Sigmoid colon (tissue), 7 donors: ENCODE results near the gene MAST2. TPM values are rescaled to one million over a fixed set of nuclear protein-coding genes. Genes with fewer than 3 reads are reported as not detected.

Experiments used
- DNase-seq: peaks from one replicate; pipeline ENCODE4 v3.0.0-alpha.2; 2019
- H3K27ac ChIP-seq, 4 donors: fragments of 200-600 bp; sonication (generic); one replicate each; pipeline ENCODE4 v1.5.1; 2016 to 2019; ENCODE audit warnings: mild to moderate bottlenecking in 1 of 4
- H3K27me3 ChIP-seq, 3 donors: fragments of 200-600 bp; sonication (generic); one replicate each; pipeline ENCODE4 v1.5.1; 2019; ENCODE audit warnings: mild to moderate bottlenecking in 1 of 3
- H3K36me3 ChIP-seq, 4 donors: fragments of 200-600 bp; sonication (generic); one replicate each; pipeline ENCODE4 v1.5.1; 2016 to 2019
- H3K4me1 ChIP-seq, 4 donors: fragments of 200-600 bp; sonication (generic); one replicate each; pipeline ENCODE4 v1.5.1; 2017 to 2019
- H3K4me3 ChIP-seq, 4 donors: fragments of 200-600 bp; sonication (generic); one replicate each; pipeline ENCODE4 v1.5.1; 2017 to 2019; ENCODE audit warnings: mild to moderate bottlenecking in 2 of 4, moderate library complexity in 1 of 4
- H3K9me3 ChIP-seq, 4 donors: fragments of 200-600 bp in 3 of 4; sonication (generic) in 3 of 4; one replicate each; pipeline versions ENCODE4 v1.5.1 to v1.6.1; 2013 to 2019
- EP300 ChIP-seq, 4 donors: sonication (generic); formaldehyde crosslinking; IDR thresholded peaks; one replicate each; pipeline ENCODE4 v1.6.1; 2017; ENCODE audit warnings: antibody characterized with exemption in 4 of 4
- POLR2A ChIP-seq, 2 donors: fragments of 450-650 bp; IDR thresholded peaks; one replicate each; pipeline ENCODE4 v1.6.1; 2016; ENCODE audit warnings: antibody characterized with exemption in 2 of 2, mild to moderate bottlenecking in 2 of 2, moderate library complexity in 2 of 2
- POLR2AphosphoS5 ChIP-seq, 4 donors: sonication (generic); formaldehyde crosslinking; IDR thresholded peaks; one replicate each; pipeline ENCODE4 v1.6.1; 2017; ENCODE audit warnings: antibody characterized with exemption in 4 of 4
- WGBS, 2 donors: extraction: QIAGEN DNeasy Blood & Tissue Kit; methylation state at CpG; one replicate each; pipeline ENCODE4 v1.1.7; 2013; 5-methylcytosine and 5-hydroxymethylcytosine counted together
- intact Hi-C: fragments of 100-400 bp; cut with DNase I; formaldehyde crosslinking; loops from one replicate; pipeline ENCODE4 v1.15.1; 2023
- polyA plus RNA-seq, 3 donors: library from polyadenylated mRNA; stranded (reverse); fragments of 200-250 nt; gene quantifications; one replicate each; pipeline ENCODE4 v1.2.3, GENCODE V29; 2013
- total RNA-seq, 4 donors: library from RNA; depleted of rRNA; stranded (reverse); fragments of >200 nt; gene quantifications; one replicate each; pipeline ENCODE4 v1.1.0, GENCODE V29; 2016
- TF ChIP-seq, protein P1 (sequence below), 4 experiments: fragments of 450-650 bp in 3 of 4; fragments of 200-600 bp in 1 of 4; IDR thresholded peaks; one replicate each; pipeline ENCODE4 v1.5.1; 2016 to 2019; ENCODE audit warnings: antibody characterized with exemption in 4 of 4, mild to moderate bottlenecking in 3 of 4, moderate library complexity in 2 of 4
- donor health status: healthy with polysubstance abuse.
- donor health status: Bipolar disorder and iron deficiency.
- donor health status: healthy.

MAST2 gene
- total RNA-seq: 10 to 100 TPM; 19.3 to 54.0 (median 30.3) TPM
- polyA plus RNA-seq: 10 to 100 TPM; 20.4 to 43.7 (median 38.8) TPM

DNA sequence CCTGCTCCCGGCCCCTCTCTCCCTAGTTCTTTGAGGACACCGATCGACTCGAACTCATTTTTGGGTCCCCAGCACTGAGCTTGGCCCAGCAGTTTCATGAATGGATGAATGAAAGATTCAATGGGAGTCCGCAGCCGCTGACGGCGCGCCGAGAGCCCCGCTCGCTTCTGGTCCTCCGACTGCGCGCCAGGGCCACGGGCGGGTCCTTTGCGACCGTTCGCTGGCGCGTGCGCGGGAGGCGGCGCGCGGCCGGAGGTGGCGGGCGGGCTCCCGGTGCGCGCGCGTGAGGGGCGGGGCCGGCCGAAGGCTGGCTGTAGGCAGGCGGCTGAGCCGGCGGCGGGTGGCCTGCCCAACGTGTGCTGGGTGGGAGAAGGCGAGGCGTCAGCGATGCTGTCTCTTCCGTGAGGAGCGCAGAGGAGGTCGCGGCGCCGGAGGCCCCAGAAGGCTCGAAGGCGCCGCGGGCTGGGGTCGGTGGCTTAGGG is at the start of gene MAST2:
Gene MAST2, plus strand, starts transcription at position 314 of the 482 bp plus-strand sequence. CDS start 284 bp downstream, outside the sequence.
- H3K4me3 ChIP-seq: peak within 1 kb of the TSS; percentile 46 to 60 (median 58)
- H3K4me1 ChIP-seq: peaks cover 0 to 29% (median 20%) of the 10 kb centered on the region in 4 donors
- intact Hi-C loops: loop anchor here (5.0 kb wide), 2 partner anchors 79 to 466 kb away; no protein-coding TSS in a partner anchor
- no peaks in the 10 kb centered on the region for H3K27me3 ChIP-seq
- WGBS, 2 donors: 0% methylated on average over 57 to 58 of the region's 58 CpGs
- no peaks in the 10 kb centered on the region for H3K9me3 ChIP-seq
- peak within 1 kb of the TSS; percentile 78 to 93 (median 88) for H3K27ac ChIP-seq
- peak; percentile 94 for DNase-seq
- H3K36me3 ChIP-seq: peaks cover 0 to 9% (median 0%) of the 10 kb centered on the region in 4 donors
- peak; percentile 68 to 87 (median 85) for TF ChIP-seq POLR2AphosphoS5 (IDR thresholded peaks at IDR 0.05)
- no peak for TF ChIP-seq EP300 (IDR thresholded peaks at IDR 0.05)
- TF ChIP-seq, protein P1, sequence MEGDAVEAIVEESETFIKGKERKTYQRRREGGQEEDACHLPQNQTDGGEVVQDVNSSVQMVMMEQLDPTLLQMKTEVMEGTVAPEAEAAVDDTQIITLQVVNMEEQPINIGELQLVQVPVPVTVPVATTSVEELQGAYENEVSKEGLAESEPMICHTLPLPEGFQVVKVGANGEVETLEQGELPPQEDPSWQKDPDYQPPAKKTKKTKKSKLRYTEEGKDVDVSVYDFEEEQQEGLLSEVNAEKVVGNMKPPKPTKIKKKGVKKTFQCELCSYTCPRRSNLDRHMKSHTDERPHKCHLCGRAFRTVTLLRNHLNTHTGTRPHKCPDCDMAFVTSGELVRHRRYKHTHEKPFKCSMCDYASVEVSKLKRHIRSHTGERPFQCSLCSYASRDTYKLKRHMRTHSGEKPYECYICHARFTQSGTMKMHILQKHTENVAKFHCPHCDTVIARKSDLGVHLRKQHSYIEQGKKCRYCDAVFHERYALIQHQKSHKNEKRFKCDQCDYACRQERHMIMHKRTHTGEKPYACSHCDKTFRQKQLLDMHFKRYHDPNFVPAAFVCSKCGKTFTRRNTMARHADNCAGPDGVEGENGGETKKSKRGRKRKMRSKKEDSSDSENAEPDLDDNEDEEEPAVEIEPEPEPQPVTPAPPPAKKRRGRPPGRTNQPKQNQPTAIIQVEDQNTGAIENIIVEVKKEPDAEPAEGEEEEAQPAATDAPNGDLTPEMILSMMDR (IDR thresholded peaks at IDR 0.05): no peak
- peak in 1 of 2 donors; percentile 39 for TF ChIP-seq POLR2A (IDR thresholded peaks at IDR 0.05)

DNA sequence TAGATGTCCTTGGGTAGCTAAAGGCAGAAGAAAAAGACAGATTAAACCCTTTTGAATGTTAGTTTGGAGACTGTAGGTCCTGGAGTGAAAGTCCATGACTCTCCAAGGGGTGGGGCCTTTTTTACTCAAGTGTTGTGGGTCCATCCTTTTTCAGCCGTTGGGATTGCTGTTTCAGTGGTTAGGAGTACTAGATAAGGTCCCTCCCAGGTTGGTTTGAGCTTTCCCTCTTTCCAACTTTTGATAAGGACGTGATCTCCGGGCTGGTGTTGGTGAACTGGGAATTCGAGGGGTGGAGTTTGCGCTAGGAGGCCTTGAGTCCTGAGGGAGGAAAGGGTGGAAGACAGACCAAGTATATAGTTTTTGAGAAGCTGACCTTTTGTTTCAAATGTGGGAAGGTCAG is 47.7 kb upstream of the MAST2 start:
- TF ChIP-seq, protein P1 (IDR thresholded peaks at IDR 0.05): no peak
- TF ChIP-seq POLR2A (IDR thresholded peaks at IDR 0.05) (no peak), EP300 (IDR thresholded peaks at IDR 0.05) (no peak), POLR2AphosphoS5 (IDR thresholded peaks at IDR 0.05) (no peak)
- peaks cover 0 to 3% (median 0%) of the 10 kb centered on the region in 4 donors for H3K9me3 ChIP-seq
- no peaks in the 10 kb centered on the region for H3K27me3 ChIP-seq
- H3K4me1 ChIP-seq: peaks cover 0 to 10% (median 7%) of the 10 kb centered on the region in 4 donors
- no peak overlapping the region for H3K4me3 ChIP-seq
- H3K27ac ChIP-seq: no peak overlapping the region
- no peaks in the 10 kb centered on the region for H3K36me3 ChIP-seq
- no peak for DNase-seq
- intact Hi-C loops: no loop called here
- 93 to 94% methylated on average over 5 of the region's 5 CpGs for WGBS, 2 donors

DNA sequence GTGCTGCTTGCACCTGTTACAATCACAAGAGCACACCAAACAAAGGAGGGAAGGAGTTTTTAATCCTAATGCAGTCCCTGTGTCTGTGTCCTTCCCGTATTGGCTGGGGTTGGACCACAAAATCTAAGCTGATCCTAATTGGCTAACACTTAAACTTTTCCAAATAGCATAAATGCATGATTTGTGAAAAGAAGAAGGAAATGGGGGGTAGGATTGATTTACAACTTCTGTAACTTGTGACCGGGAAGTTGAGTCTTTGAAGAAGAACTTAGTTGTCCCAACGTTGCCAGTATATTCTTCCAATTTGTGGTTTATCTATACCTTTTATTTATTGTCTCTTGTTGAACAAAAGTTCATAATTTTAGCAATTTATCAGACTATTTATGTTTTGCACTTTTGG is 41.1 kb upstream of the MAST2 start:
- H3K36me3 ChIP-seq: no peaks in the 10 kb centered on the region
- no peak overlapping the region for H3K4me3 ChIP-seq
- intact Hi-C loops: no loop called here
- no peak overlapping the region for H3K27ac ChIP-seq
- no peaks in the 10 kb centered on the region for H3K27me3 ChIP-seq
- H3K4me1 ChIP-seq: no peaks in the 10 kb centered on the region
- TF ChIP-seq POLR2A (IDR thresholded peaks at IDR 0.05): no peak
- TF ChIP-seq POLR2AphosphoS5 (IDR thresholded peaks at IDR 0.05): no peak
- no peak for TF ChIP-seq EP300 (IDR thresholded peaks at IDR 0.05)
- TF ChIP-seq, protein P1 (IDR thresholded peaks at IDR 0.05): no peak
- DNase-seq: no peak
- H3K9me3 ChIP-seq: no peaks in the 10 kb centered on the region
- WGBS, 2 donors: 43 to 73% methylated on average over 3 of the region's 3 CpGs

DNA sequence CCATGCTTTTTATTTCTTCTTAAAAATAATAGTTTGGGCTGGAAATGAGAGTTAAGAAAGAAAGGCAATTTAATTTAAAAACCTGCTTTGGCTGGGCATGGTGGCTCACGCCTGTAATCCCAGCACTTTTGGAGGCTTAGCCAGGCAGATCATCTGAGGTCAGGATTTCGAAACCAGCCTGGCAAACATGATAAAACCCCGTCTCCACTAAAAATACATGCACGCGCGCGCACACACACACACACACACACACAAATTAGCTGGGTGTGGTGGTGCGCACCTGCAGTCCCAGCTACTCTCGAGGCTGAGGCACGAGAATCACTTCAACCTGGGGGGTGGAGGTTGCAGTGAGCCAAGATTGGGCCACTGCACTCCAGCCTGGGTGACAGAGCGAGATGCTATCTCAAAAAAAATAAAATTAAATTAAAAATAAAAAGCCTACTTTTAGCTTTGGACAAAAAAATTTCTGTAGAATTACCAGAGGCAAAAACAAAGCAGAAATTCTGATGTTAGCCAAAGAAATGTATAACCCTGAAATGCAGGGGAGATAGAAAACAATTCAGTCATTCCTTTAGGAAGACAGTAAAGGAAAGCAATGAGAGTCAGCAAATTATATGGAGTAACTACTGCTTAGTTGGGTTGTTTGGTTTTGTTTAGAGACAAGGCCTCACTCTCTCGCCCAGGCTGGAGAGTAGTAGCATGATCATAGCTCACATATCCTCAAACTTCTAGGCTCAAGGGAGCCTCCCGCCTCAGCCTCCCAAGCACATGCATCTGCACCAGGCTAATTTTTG is 37.2 kb upstream of the MAST2 start:
- Histone ChIP-seq H3K27me3 (no peaks in the 10 kb centered on the region), H3K36me3 (no peaks in the 10 kb centered on the region), H3K9me3 (no peaks in the 10 kb centered on the region), H3K4me1 (peaks cover 0 to 4% (median 2%) of the 10 kb centered on the region in 4 donors), H3K27ac (no peak overlapping the region), H3K4me3 (no peak overlapping the region)
- intact Hi-C loops: no loop called here
- DNase-seq: no peak
- TF ChIP-seq EP300 (IDR thresholded peaks at IDR 0.05) (no peak), POLR2AphosphoS5 (IDR thresholded peaks at IDR 0.05) (no peak), POLR2A (IDR thresholded peaks at IDR 0.05) (no peak)
- TF ChIP-seq, protein P1 (IDR thresholded peaks at IDR 0.05): no peak
- WGBS, 2 donors: 77 to 90% methylated on average over 13 of the region's 13 CpGs
